HepG2 (cell line): ENCODE measurements around the gene BAHCC1. TPM values are rescaled to one million over a fixed set of nuclear protein-coding genes. Genes with fewer than 3 reads are reported as not detected.

Experiments
- ATF6 ChIP-seq: sonication (generic); formaldehyde crosslinking; conservative IDR thresholded peaks from 2 replicates; pipeline ENCODE4 v1.4.0; 2020; ENCODE audit warnings: missing genetic modification reagents
- E2F1 ChIP-seq: sonication (generic); formaldehyde crosslinking; IDR thresholded peaks from 2 replicates; pipeline ENCODE4 v1.5.0; 2020; ENCODE audit warnings: missing genetic modification reagents
- FOXK1 ChIP-seq: sonication (generic); formaldehyde crosslinking; IDR thresholded peaks from 2 replicates; pipeline ENCODE4 v1.4.0; 2020; ENCODE audit warnings: low read depth, missing genetic modification reagents, borderline replicate concordance
- IKZF5 ChIP-seq: IDR thresholded peaks from 2 replicates; pipeline ENCODE4 v1.6.1; 2018; ENCODE audit warnings: missing genetic modification reagents, mild to moderate bottlenecking, missing compliant biosample characterization
- KAT8 ChIP-seq: IDR thresholded peaks from 2 replicates; pipeline ENCODE4 v1.6.1; 2016; ENCODE audit warnings: missing genetic modification reagents, missing compliant biosample characterization
- MBNL3 ChIP-seq: fragments of 250-450 bp; sonication (Bioruptor Pico); conservative IDR thresholded peaks from 2 replicates; pipeline ENCODE4 v1.8.0; 2022; ENCODE audit warnings: mild to moderate bottlenecking, inconsistent platforms
- NAIF1 ChIP-seq: sonication (generic); formaldehyde crosslinking; IDR thresholded peaks from 2 replicates; pipeline ENCODE4 v1.5.0; 2020; ENCODE audit warnings: mild to moderate bottlenecking, missing genetic modification reagents, borderline replicate concordance
- RAD21 ChIP-seq: fragments of 450-650 bp; formaldehyde crosslinking; IDR thresholded peaks from 2 replicates; pipeline ENCODE4 v1.5.0; 2020; ENCODE audit warnings: mild to moderate bottlenecking
- RARG ChIP-seq: sonication (generic); formaldehyde crosslinking; IDR thresholded peaks from 2 replicates; pipeline ENCODE4 v1.4.0; 2020; ENCODE audit warnings: low read depth, mild to moderate bottlenecking, missing genetic modification reagents
- SAP130 ChIP-seq: IDR thresholded peaks from 2 replicates; pipeline ENCODE4 v1.6.1; 2016; ENCODE audit warnings: low read depth
- TIGD3 ChIP-seq: sonication (generic); formaldehyde crosslinking; IDR thresholded peaks from 2 replicates; pipeline ENCODE4 v1.5.1; 2020; ENCODE audit warnings: mild to moderate bottlenecking, missing genetic modification reagents, borderline replicate concordance
- ZBTB44 ChIP-seq: sonication (generic); formaldehyde crosslinking; IDR thresholded peaks from 2 replicates; pipeline ENCODE4 v1.4.0; 2020; ENCODE audit warnings: missing genetic modification reagents
- ZFP91 ChIP-seq: sonication (generic); formaldehyde crosslinking; IDR thresholded peaks from 2 replicates; pipeline ENCODE4 v1.9.0; 2022; ENCODE audit warnings: missing genetic modification reagents, mild to moderate bottlenecking, borderline replicate concordance
- ZFYVE20 ChIP-seq: sonication (generic); formaldehyde crosslinking; IDR thresholded peaks from 2 replicates; pipeline ENCODE4 v1.8.0; 2023; ENCODE audit warnings: low read depth, mild to moderate bottlenecking, moderate library complexity, missing genetic modification reagents, borderline replicate concordance
- ZNF329 ChIP-seq: sonication (generic); formaldehyde crosslinking; IDR thresholded peaks from 2 replicates; pipeline ENCODE4 v1.9.0; 2021; ENCODE audit warnings: low read depth, mild to moderate bottlenecking, missing genetic modification reagents
- ZNF432 ChIP-seq: sonication (generic); formaldehyde crosslinking; IDR thresholded peaks from 2 replicates; pipeline ENCODE4 v1.5.0; 2020; ENCODE audit warnings: missing genetic modification reagents, mild to moderate bottlenecking, borderline replicate concordance
- ZNF619 ChIP-seq: sonication (generic); formaldehyde crosslinking; IDR thresholded peaks from 2 replicates; pipeline ENCODE4 v1.4.0; 2020; ENCODE audit warnings: mild to moderate bottlenecking, missing genetic modification reagents
- ZNF780A ChIP-seq: sonication (generic); formaldehyde crosslinking; IDR thresholded peaks from 2 replicates; pipeline ENCODE4 v1.8.0; 2022; ENCODE audit warnings: mild to moderate bottlenecking, missing genetic modification reagents, moderate library complexity
- ZNF839 ChIP-seq: sonication (generic); formaldehyde crosslinking; IDR thresholded peaks from 2 replicates; pipeline ENCODE4 v1.4.0; 2020; ENCODE audit warnings: missing genetic modification reagents, mild to moderate bottlenecking, borderline replicate concordance
- ZSCAN31 ChIP-seq: sonication (generic); formaldehyde crosslinking; IDR thresholded peaks from 2 replicates; pipeline ENCODE4 v1.5.0; 2020; ENCODE audit warnings: low read depth, mild to moderate bottlenecking, missing genetic modification reagents
- polyA plus RNA-seq, 8 experiments: library from polyadenylated mRNA; depleted of rRNA in 3 of 8; stranded (reverse) in 7 of 8; unstranded in 1 of 8; fragments of >200 nt; fragmentation: Illumina TruSeq in 4 of 8; extraction: Trizol in 4 of 8; gene quantifications; 2 replicates each; pipeline versions ENCODE4 v1.2.1 to v1.2.3, GENCODE V29; 2011 to 2016; ENCODE audit warnings: low read depth in 4 of 8, missing spikeins in 1 of 8, mixed read lengths in 1 of 8; ENCODE audit not compliant: insufficient read depth in 1 of 8
- total RNA-seq, 5 experiments: library from RNA; depleted of rRNA; stranded (reverse); fragments of >200 nt; fragmentation: Illumina TruSeq; extraction: Trizol; gene quantifications; 2 replicates each; pipeline ENCODE4 v1.2.3, GENCODE V29; 2016; ENCODE audit warnings: low read depth in 1 of 5

Gene BAHCC1
- total and polyA plus RNA-seq, 2 of the 13 experiments (the other 11 are each of a cell fraction or from before 2014, with no cell fraction given): 1.4 to 1.7 TPM

- no peak for TF ChIP-seq ZFP91 (CRISPR knock-in tag)
- peak; percentile 48; the same call in 1 of the 2 replicates for TF ChIP-seq SAP130 (CRISPR knock-in tag)
- TF ChIP-seq KAT8 (CRISPR knock-in tag): 0 out of 2 replicates have a peak, but pooled peaks have one; percentile 16
- peak; percentile 15; the same call in 1 of the 2 replicates for TF ChIP-seq ZNF329 (CRISPR knock-in tag)
- TF ChIP-seq ZNF839 (CRISPR knock-in tag): no peak
- peak; percentile 82 for TF ChIP-seq ZSCAN31 (CRISPR knock-in tag)
- TF ChIP-seq NAIF1: no peak
- TF ChIP-seq RAD21 (CRISPR knock-in tag): no peak
- no peak for TF ChIP-seq ZNF432
- TF ChIP-seq TIGD3: 0 out of 2 replicates have a peak, but pooled peaks have one; percentile 71
- TF ChIP-seq IKZF5: 0 out of 2 replicates have a peak, but pooled peaks have one; percentile 15
- no peak for TF ChIP-seq ATF6 (CRISPR knock-in tag)
- no peak for TF ChIP-seq ZFYVE20 (CRISPR knock-in tag)
- TF ChIP-seq MBNL3 (CRISPR knock-in tag): no peak
- TF ChIP-seq E2F1: no peak
- TF ChIP-seq ZBTB44 (CRISPR knock-in tag): no peak
- 0 out of 2 replicates have a peak, but pooled peaks have one; percentile 13 for TF ChIP-seq FOXK1 (CRISPR knock-in tag)
- no peak for TF ChIP-seq ZNF780A (CRISPR knock-in tag)
- TF ChIP-seq ZNF619 (CRISPR knock-in tag): 0 out of 2 replicates have a peak, but pooled peaks have one; percentile 45
- 0 out of 2 replicates have a peak, but pooled peaks have one; percentile 32 for TF ChIP-seq RARG (CRISPR knock-in tag)
Observed at GRCh38 chr17:81513372-81513752, 118.1 kb downstream of the BAHCC1 start (continued).
